Colonic mucosa (tissue), 4 donors: ENCODE data around the gene NQO2. TPM values are rescaled to one million over a fixed set of nuclear protein-coding genes. Genes with fewer than 3 reads are reported as not detected.
"Not testable (repeated sequence)": the region's sequence is repeated elsewhere in the genome, so short reads cannot be mapped to it uniquely, and the experiment has no call there.

ENCODE experiments used
- DNase-seq: peaks from one replicate; pipeline ENCODE4 v3.0.0-alpha.2; 2020
- H3K27ac ChIP-seq: fragments of 200-600 bp; one replicate; pipeline ENCODE4 v1.8.0; 2021
- H3K27me3 ChIP-seq: fragments of 200-600 bp; one replicate; pipeline ENCODE4 v1.8.0; 2021
- H3K36me3 ChIP-seq: fragments of 200-600 bp; one replicate; pipeline ENCODE4 v1.8.0; 2021
- H3K4me1 ChIP-seq: fragments of 200-600 bp; one replicate; pipeline ENCODE4 v1.8.0; 2021; ENCODE audit warnings: mild to moderate bottlenecking
- H3K4me3 ChIP-seq: fragments of 200-600 bp; one replicate; pipeline ENCODE4 v1.8.0; 2021
- H3K9ac ChIP-seq, 2 donors: one replicate each; pipeline ENCODE4 v1.7.0; 2013; ENCODE audit warnings: control low read depth in 2 of 2, low read depth in 2 of 2, low read length in 2 of 2
- H3K9me3 ChIP-seq: fragments of 200-600 bp; one replicate; pipeline ENCODE4 v1.8.0; 2021
- CTCF ChIP-seq: fragments of 200-600 bp; IDR thresholded peaks from one replicate; pipeline ENCODE4 v1.8.0; 2022; ENCODE audit warnings: antibody characterized with exemption, mild to moderate bottlenecking
- intact Hi-C: fragments of 100-400 bp; cut with DNase I; formaldehyde crosslinking; loops from one replicate; pipeline ENCODE4 v1.14.1; 2022
- total RNA-seq, 2 donors: library from RNA; stranded (reverse); fragmentation: NEBNext Ultra II Directional in 1 of 2; extraction: Animal tissue kit (Norgen Biotek cat#: 25700) in 1 of 2; gene quantifications; one replicate each; pipeline ENCODE4 v1.2.1, GENCODE V29; 2021
- donor health status: healthy.
- donor health status: DM: no; HTN: no; CAD: no.
- donor health status: DM: no; HTN: no; CAD: no.

The NQO2 gene
- total RNA-seq, 2 donors from 2014 or later = 14.1 to 19.0 TPM

GRCh38 chr6:3007571-3007970 lies 7.9 kb downstream of the NQO2 start:
- Histone ChIP-seq H3K4me1 (no peaks in the 10 kb centered on the region), H3K27me3 (no peaks in the 10 kb centered on the region), H3K4me3 (no peak overlapping the region), H3K36me3 (no peaks in the 10 kb centered on the region), H3K9ac (no peak overlapping the region), H3K27ac (no peak overlapping the region), H3K9me3 (no peaks in the 10 kb centered on the region)
- DNase-seq = no peak
- no peak for TF ChIP-seq CTCF
- intact Hi-C loops = no loop called here

- H3K36me3 ChIP-seq, intact Hi-C loops, H3K27ac ChIP-seq, H3K9ac ChIP-seq, H3K4me3 ChIP-seq, H3K9me3 ChIP-seq, H3K27me3 ChIP-seq, DNase-seq, H3K4me1 ChIP-seq: not testable (repeated sequence)
Observed at GRCh38 chr6:3008712-3009265, 9.1 kb downstream of the NQO2 start.

- Histone ChIP-seq H3K4me1 (no peaks in the 10 kb centered on the region), H3K27ac (no peak overlapping the region), H3K27me3 (no peaks in the 10 kb centered on the region), H3K9me3 (no peaks in the 10 kb centered on the region), H3K36me3 (no peaks in the 10 kb centered on the region), H3K9ac (no peak overlapping the region), H3K4me3 (no peak overlapping the region)
- no peak for DNase-seq
- intact Hi-C loops = no loop called here
- no peak for TF ChIP-seq CTCF
Observed at GRCh38 chr6:3009930-3010329, 10.2 kb downstream of the NQO2 start.

GRCh38 chr6:3011158-3011557 lies 11.5 kb downstream of the NQO2 start:
- H3K36me3 ChIP-seq = no peaks in the 10 kb centered on the region
- intact Hi-C loops = no loop called here
- H3K4me3 ChIP-seq = no peak overlapping the region
- no peak for DNase-seq
- no peak overlapping the region for H3K27ac ChIP-seq
- H3K4me1 ChIP-seq = no peaks in the 10 kb centered on the region
- H3K9me3 ChIP-seq = no peaks in the 10 kb centered on the region
- TF ChIP-seq CTCF = no peak
- no peak overlapping the region for H3K9ac ChIP-seq
- no peaks in the 10 kb centered on the region for H3K27me3 ChIP-seq

- H3K27ac ChIP-seq = no peak overlapping the region
- intact Hi-C loops = no loop called here
Observed at GRCh38 chr6:3011592-3011991, 11.9 kb downstream of the NQO2 start.

More at GRCh38 chr6:3011592-3011991, 11.9 kb downstream of the NQO2 start:
- no peak for TF ChIP-seq CTCF
- no peaks in the 10 kb centered on the region for H3K9me3 ChIP-seq
- no peaks in the 10 kb centered on the region for H3K36me3 ChIP-seq
- H3K27me3 ChIP-seq = no peaks in the 10 kb centered on the region
- DNase-seq = no peak
- H3K4me1 ChIP-seq = no peaks in the 10 kb centered on the region
- no peak overlapping the region for H3K4me3 ChIP-seq
- no peak overlapping the region for H3K9ac ChIP-seq
